PC-9 (cell line): ENCODE results near the gene DPP10.

Source experiments
- EZH2 ChIP-seq: fragments of 200-600 bp; sonication (generic); IDR thresholded peaks from 2 replicates; pipeline ENCODE4 v1.8.0; 2017; ENCODE audit warnings: antibody characterized with exemption, low read depth
- TF ChIP-seq, protein P1 (sequence below): fragments of 200-600 bp; sonication (generic); conservative IDR thresholded peaks from 2 replicates; pipeline ENCODE4 v1.6.1; 2017; ENCODE audit warnings: mixed run types, antibody characterized with exemption, mild to moderate bottlenecking, moderate library complexity

DNA sequence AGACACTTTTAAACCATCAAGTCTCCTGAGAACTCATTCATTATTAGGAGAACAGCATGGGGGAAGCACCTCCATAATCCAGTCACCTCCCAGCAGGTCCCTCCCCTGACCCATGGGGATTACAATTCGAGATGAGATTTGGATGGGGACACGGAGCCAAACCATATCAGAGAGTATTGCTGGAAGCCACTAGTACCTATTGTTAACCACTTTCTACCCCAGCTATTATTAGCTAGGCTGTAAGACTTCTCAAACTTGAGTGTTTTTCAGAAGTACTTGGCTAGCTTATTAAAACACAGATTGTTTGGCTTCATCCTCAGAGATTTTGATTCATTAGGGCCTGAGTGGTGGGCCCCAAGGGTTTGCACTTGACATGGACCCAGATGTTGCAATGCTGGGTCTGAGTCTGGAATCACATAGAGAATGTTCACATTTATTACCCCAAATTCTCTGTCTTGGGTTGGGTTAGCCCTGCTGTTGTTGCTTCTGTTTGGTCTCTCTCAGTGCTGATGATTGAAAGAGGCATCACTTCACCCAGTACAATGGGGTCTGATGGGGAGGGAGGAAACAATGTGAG is 506.9 kb downstream of the DPP10 start:
- TF ChIP-seq, protein P1, sequence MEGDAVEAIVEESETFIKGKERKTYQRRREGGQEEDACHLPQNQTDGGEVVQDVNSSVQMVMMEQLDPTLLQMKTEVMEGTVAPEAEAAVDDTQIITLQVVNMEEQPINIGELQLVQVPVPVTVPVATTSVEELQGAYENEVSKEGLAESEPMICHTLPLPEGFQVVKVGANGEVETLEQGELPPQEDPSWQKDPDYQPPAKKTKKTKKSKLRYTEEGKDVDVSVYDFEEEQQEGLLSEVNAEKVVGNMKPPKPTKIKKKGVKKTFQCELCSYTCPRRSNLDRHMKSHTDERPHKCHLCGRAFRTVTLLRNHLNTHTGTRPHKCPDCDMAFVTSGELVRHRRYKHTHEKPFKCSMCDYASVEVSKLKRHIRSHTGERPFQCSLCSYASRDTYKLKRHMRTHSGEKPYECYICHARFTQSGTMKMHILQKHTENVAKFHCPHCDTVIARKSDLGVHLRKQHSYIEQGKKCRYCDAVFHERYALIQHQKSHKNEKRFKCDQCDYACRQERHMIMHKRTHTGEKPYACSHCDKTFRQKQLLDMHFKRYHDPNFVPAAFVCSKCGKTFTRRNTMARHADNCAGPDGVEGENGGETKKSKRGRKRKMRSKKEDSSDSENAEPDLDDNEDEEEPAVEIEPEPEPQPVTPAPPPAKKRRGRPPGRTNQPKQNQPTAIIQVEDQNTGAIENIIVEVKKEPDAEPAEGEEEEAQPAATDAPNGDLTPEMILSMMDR, result no peak
- TF ChIP-seq EZH2, result no peak
